Heart left ventricle (tissue), 16 donors: ENCODE measurements around the gene SRBD1. TPM values are rescaled to one million over a fixed set of nuclear protein-coding genes. Genes with fewer than 3 reads are reported as not detected.

Experiments
- ATAC-seq, 4 donors: fragments of 200-7000 bp; cut with Tn5 transposase; one replicate each; pipeline ENCODE4 v1.9.1; 2020 to 2022; ENCODE audit warnings: moderate library complexity in 4 of 4, mild to moderate bottlenecking in 3 of 4, moderate number of reproducible peaks in 1 of 4
- DNase-seq, 5 donors: peaks; one replicate each; pipeline ENCODE4 v3.0.0-alpha.2; 2020
- H3K27ac ChIP-seq, 12 donors: fragments of 200-600 bp; sonication (generic) in 4 of 12; one replicate each; pipeline versions ENCODE4 v1.5.0 to v1.8.0; 2016 to 2022; ENCODE audit warnings: mild to moderate bottlenecking in 2 of 12
- H3K27me3 ChIP-seq, 9 donors: fragments of 200-600 bp; sonication (generic) in 2 of 9; one replicate each; pipeline versions ENCODE4 v1.5.1 to v1.8.0; 2016 to 2022; ENCODE audit warnings: mild to moderate bottlenecking in 3 of 9
- H3K36me3 ChIP-seq, 9 donors: fragments of 200-600 bp; sonication (generic) in 2 of 9; one replicate each; pipeline versions ENCODE4 v1.5.0 to v1.8.0; 2018 to 2022; ENCODE audit warnings: mild to moderate bottlenecking in 2 of 9
- H3K4me1 ChIP-seq, 12 donors: fragments of 200-600 bp; sonication (generic) in 4 of 12; one replicate each; pipeline versions ENCODE4 v1.5.0 to v1.8.0; 2016 to 2022; ENCODE audit warnings: mild to moderate bottlenecking in 3 of 12
- H3K4me3 ChIP-seq, 12 donors: fragments of 200-600 bp; sonication (generic) in 4 of 12; one replicate each; pipeline versions ENCODE4 v1.5.0 to v1.8.0; 2017 to 2022; ENCODE audit warnings: mild to moderate bottlenecking in 9 of 12, moderate library complexity in 4 of 12
- H3K9me3 ChIP-seq, 12 donors: fragments of 200-600 bp; sonication (generic) in 4 of 12; one replicate each; pipeline versions ENCODE4 v1.5.0 to v1.8.0; 2016 to 2022; ENCODE audit warnings: mild to moderate bottlenecking in 1 of 12
- CTCF ChIP-seq, 12 donors: fragments of 200-600 bp; sonication (generic) in 4 of 12; IDR thresholded peaks; one replicate each; pipeline versions ENCODE4 v1.5.0 to v1.8.0; 2018 to 2022; ENCODE audit warnings: antibody characterized with exemption in 12 of 12, mild to moderate bottlenecking in 5 of 12
- POLR2A ChIP-seq, 2 donors: fragments of 450-650 bp; IDR thresholded peaks; one replicate each; pipeline ENCODE4 v1.6.1; 2017; ENCODE audit warnings: antibody characterized with exemption in 2 of 2, mild to moderate bottlenecking in 2 of 2, moderate library complexity in 2 of 2
- WGBS, 4 donors: extraction: QIAGEN DNeasy Blood & Tissue Kit in 2 of 4; methylation state at CpG; one replicate each; pipeline versions ENCODE4 v1.1.5 to v1.1.7; 2013 to 2018; 5-methylcytosine and 5-hydroxymethylcytosine counted together
- intact Hi-C, 10 donors: fragments of 100-400 bp; cut with DNase I; formaldehyde crosslinking; loops; one replicate each; pipeline versions ENCODE4 v1.11.1 to v1.14.2; 2022
- polyA plus RNA-seq, 2 donors: library from polyadenylated mRNA; stranded (reverse); fragments of 200-250 nt; gene quantifications; one replicate each; pipeline ENCODE4 v1.2.3, GENCODE V29; 2013
- total RNA-seq, 9 donors: library from RNA; depleted of rRNA in 2 of 9; stranded (reverse); fragments of >200 nt in 2 of 9; fragmentation: NEBNext Ultra II Directional in 3 of 9; extraction: Animal tissue kit (Norgen Biotek cat#: 25700) in 3 of 9; gene quantifications; one replicate each; pipeline versions ENCODE4 v1.1.0 to v1.2.4, GENCODE V29; 2016 to 2023
- donor health status: ischemic (EF 13 %, LVEDD 7.1; RV severe dilation, severe dysfunction).
- donor health status: healthy with polysubstance abuse.
- donor health status: DM: no; HTN: yes; CAD: no.
- donor health status: DM: no; HTN: no; CAD: no.
- donor health status: ischemic (EF 25% LVEDD 6.9; RV normal size, moderate dysfunction).
- donor health status: ischemic (EF 25% LVEDD 5.7; RV mildly dilated, moderate dysfunction).
- donor health status: healthy.
- donor health status: DM: yes; HTN: yes; CAD: no.
- donor health status: ischemic (EF 35%, LVEDD 5.7; RV mildly dilated, moderate dysfunction).
- donor health status: nonischemic (EF 11% LVEDD 7.7; RV severe dilation, severe dysfunction).
- donor health status: DM: yes; HTN: yes; CAD: no.
- donor health status: PGD.
- donor health status: ischemic (EF 29% LVEDD 5.4; RV normal size, mild dysfunction).
- donor health status: nonischemic (EF 23%, LVEDD 6.1; RV moderate dilation, normal function).

SRBD1 gene
- total and polyA plus RNA-seq, 11 donors: 3.0 to 16.9 (median 10.2) TPM

DNA sequence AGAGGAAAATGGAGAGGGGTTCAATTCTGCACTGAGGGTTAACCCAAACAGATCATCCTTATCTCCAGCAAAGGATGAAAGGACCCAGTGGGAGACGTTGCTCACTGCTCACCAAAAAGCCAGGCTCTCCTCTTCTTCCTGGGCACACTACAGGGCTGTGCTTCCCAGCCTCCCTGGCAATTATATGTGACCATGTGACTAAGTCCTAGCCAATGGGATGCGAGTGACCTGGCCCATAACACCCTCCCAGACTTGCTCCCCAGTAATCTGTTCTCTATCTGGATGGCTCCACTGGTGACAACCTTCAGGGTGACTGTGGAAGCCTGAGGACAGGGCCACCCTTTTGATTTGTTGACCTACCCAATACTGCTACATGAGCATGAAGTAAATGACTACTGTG lies 29.5 kb upstream of the SRBD1 start:
- no peak for DNase-seq
- WGBS, 4 donors: 70 to 83% (median 79%) methylated on average over 2 of the region's 2 CpGs
- H3K4me1 ChIP-seq: peaks cover 0 to 14% (median 8%) of the 10 kb centered on the region in 12 donors
- ATAC-seq: no peak
- H3K36me3 ChIP-seq: no peaks in the 10 kb centered on the region
- TF ChIP-seq CTCF (IDR thresholded peaks at IDR 0.05) (no peak), POLR2A (IDR thresholded peaks at IDR 0.05) (no peak)
- H3K4me3 ChIP-seq: no peak overlapping the region
- no peak overlapping the region for H3K27ac ChIP-seq
- intact Hi-C loops: loop anchor here in 2 of 10 donors (10.0 kb wide), 2 partner anchors 214 to 224 kb away; no protein-coding TSS in a partner anchor
- H3K27me3 ChIP-seq: peaks cover 0 to 8% (median 0%) of the 10 kb centered on the region in 9 donors
- no peaks in the 10 kb centered on the region for H3K9me3 ChIP-seq

- no peaks in the 10 kb centered on the region for H3K9me3 ChIP-seq
- WGBS, 4 donors: 82 to 100% (median 95%) methylated on average over 4 to 5 of the region's 5 CpGs
- no peak overlapping the region for H3K4me3 ChIP-seq
- no peak overlapping the region for H3K27ac ChIP-seq
- DNase-seq (no peak), ATAC-seq (peak in 1 of 4 donors; percentile 32)
- H3K4me1 ChIP-seq: no peaks in the 10 kb centered on the region
- TF ChIP-seq POLR2A (IDR thresholded peaks at IDR 0.05) (no peak), CTCF (IDR thresholded peaks at IDR 0.05) (no peak)
- H3K27me3 ChIP-seq: peaks cover 0 to 8% (median 0%) of the 10 kb centered on the region in 9 donors
- no peaks in the 10 kb centered on the region for H3K36me3 ChIP-seq
- intact Hi-C loops: no loop called here
Observed at GRCh38 chr2:45637440-45637839, 26.4 kb upstream of the SRBD1 start.

DNA sequence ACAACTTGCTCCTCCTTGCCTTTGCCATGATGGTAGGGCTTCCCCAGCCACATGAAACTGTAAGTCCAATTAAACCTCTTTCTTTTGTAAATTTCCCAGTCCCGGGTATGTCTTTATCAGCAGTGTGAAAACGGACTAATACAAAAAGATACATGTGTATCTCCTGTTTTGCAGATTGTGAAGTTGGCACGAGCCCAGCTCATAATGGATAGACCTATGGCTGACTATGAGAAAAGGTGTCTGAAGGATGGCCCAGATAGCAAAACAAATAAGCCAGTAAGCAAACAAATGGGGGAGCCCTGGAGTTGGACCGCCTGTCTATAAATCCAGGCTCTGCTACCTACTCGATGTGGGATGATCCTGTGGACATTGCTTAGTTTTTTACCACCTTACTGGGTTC lies 24.9 kb upstream of the SRBD1 start:
- DNase-seq (no peak), ATAC-seq (no peak)
- TF ChIP-seq POLR2A (IDR thresholded peaks at IDR 0.05) (no peak), CTCF (IDR thresholded peaks at IDR 0.05) (no peak)
- intact Hi-C loops: no loop called here
- Histone ChIP-seq H3K27me3 (peaks cover 0 to 14% (median 0%) of the 10 kb centered on the region in 9 donors), H3K4me1 (no peaks in the 10 kb centered on the region), H3K4me3 (no peak overlapping the region), H3K36me3 (no peaks in the 10 kb centered on the region), H3K9me3 (no peaks in the 10 kb centered on the region), H3K27ac (no peak overlapping the region)
- 84 to 92% (median 90%) methylated on average over 5 of the region's 5 CpGs for WGBS, 4 donors

- peaks cover 0 to 14% (median 0%) of the 10 kb centered on the region in 9 donors for H3K27me3 ChIP-seq
- intact Hi-C loops: no loop called here
- no peaks in the 10 kb centered on the region for H3K9me3 ChIP-seq
- no peaks in the 10 kb centered on the region for H3K4me1 ChIP-seq
- 85 to 94% (median 92%) methylated on average over 5 of the region's 5 CpGs for WGBS, 4 donors
- DNase-seq: no peak
- H3K4me3 ChIP-seq: no peak overlapping the region
- no peak for ATAC-seq
- no peak overlapping the region for H3K27ac ChIP-seq
- TF ChIP-seq POLR2A (IDR thresholded peaks at IDR 0.05): no peak
- no peak for TF ChIP-seq CTCF (IDR thresholded peaks at IDR 0.05)
- no peaks in the 10 kb centered on the region for H3K36me3 ChIP-seq
Observed at GRCh38 chr2:45634223-45634622, 23.2 kb upstream of the SRBD1 start.
